ENCODE measurements around the gene ANO8.
A peak's percentile ranks its signal among the peaks of the same experiment; 100 is the strongest.

ANO8 gene

GRCh38 chr19:17347877-17348276 is 13.2 kb upstream of the ANO8 start:
- Histone ChIP-seq H3K27ac (peak overlapping the region in 17 of 21 experiments; percentile 13 to 80 (median 66)), H3K4me3 (no peak overlapping the region)

- H3K4me3 ChIP-seq: no peak overlapping the region
- H3K27ac ChIP-seq: peak overlapping the region in 17 of 21 experiments; percentile 13 to 80 (median 66)
These were observed 12.7 kb upstream of the ANO8 start for GRCh38 chr19:17347361-17347760.

- Histone ChIP-seq H3K4me3 (no peak overlapping the region), H3K27ac (peak overlapping the region in 14 of 21 experiments; percentile 13 to 80 (median 66))
These were observed 11.5 kb upstream of the ANO8 start for GRCh38 chr19:17346109-17346671.

GRCh38 chr19:17341845-17342244 is 7.2 kb upstream of the ANO8 start:
- Histone ChIP-seq H3K27ac (no peak overlapping the region), H3K4me3 (no peak overlapping the region)

GRCh38 chr19:17341386-17341785 is 6.7 kb upstream of the ANO8 start:
- no peak overlapping the region for H3K27ac ChIP-seq

GRCh38 chr19:17340871-17341357 is 6.3 kb upstream of the ANO8 start:
- Histone ChIP-seq H3K27ac (no peak overlapping the region), H3K4me3 (no peak overlapping the region)

More at GRCh38 chr19:17341386-17341785, 6.7 kb upstream of the ANO8 start:
- no peak overlapping the region for H3K4me3 ChIP-seq

- Histone ChIP-seq H3K4me3 (no peak overlapping the region), H3K27ac (no peak overlapping the region)
These were observed 5.7 kb upstream of the ANO8 start for GRCh38 chr19:17340302-17340870.

GRCh38 chr19:17339088-17339741 is 4.6 kb upstream of the ANO8 start:
- H3K27ac ChIP-seq: no peak overlapping the region
- H3K4me3 ChIP-seq: no peak overlapping the region

GRCh38 chr19:17338433-17339078 is 3.9 kb upstream of the ANO8 start:
- Histone ChIP-seq H3K4me3 (peak overlapping the region in 5 of 7 experiments; percentile 55 to 84 (median 78)), H3K27ac (peak overlapping the region in 2 of 21 experiments; percentile 93 to 94)

GRCh38 chr19:17337675-17338432 is 3.2 kb upstream of the ANO8 start:
- Histone ChIP-seq H3K27ac (peak overlapping the region in 20 of 21 experiments; percentile 54 to 98 (median 92)), H3K4me3 (peak overlapping the region; percentile 53 to 84 (median 72))

- peak within 1 kb of the TSS; percentile 53 to 84 (median 72) for H3K4me3 ChIP-seq
- H3K27ac ChIP-seq: peak within 1 kb of the TSS; percentile 56 to 98 (median 93)
These were observed 2.4 kb upstream of the ANO8 start, which contains the start of gene GTPBP3 for GRCh38 chr19:17336872-17337674. Gene GTPBP3, plus strand, starts transcription at chr19:17337553. Its CDS starts 59 bp downstream, at chr19:17337612.

- peak overlapping the region in 12 of 21 experiments; percentile 16 to 94 (median 85) for H3K27ac ChIP-seq
- H3K4me3 ChIP-seq: peak overlapping the region in 1 of 7 experiments; percentile 53
These were observed 920 bp upstream of the ANO8 start for GRCh38 chr19:17335575-17335974.

GRCh38 chr19:17333611-17334413 is 843 bp downstream of the ANO8 start:
- Histone ChIP-seq H3K4me3 (peak overlapping the region; percentile 48 to 92 (median 58)), H3K27ac (peak overlapping the region in 20 of 21 experiments; percentile 44 to 94 (median 81))

- Histone ChIP-seq H3K27ac (peak overlapping the region in 1 of 21 experiments; percentile 73), H3K4me3 (peak overlapping the region in 1 of 7 experiments; percentile 48)
These were observed 1.7 kb downstream of the ANO8 start for GRCh38 chr19:17332677-17333581.

- Histone ChIP-seq H3K27ac (no peak overlapping the region), H3K4me3 (no peak overlapping the region)
These were observed 2.3 kb downstream of the ANO8 start for GRCh38 chr19:17332360-17332676.

- Histone ChIP-seq H3K27ac (no peak overlapping the region), H3K4me3 (no peak overlapping the region)
These were observed 3.6 kb downstream of the ANO8 start for GRCh38 chr19:17331045-17331558.

Measured in skin epidermis (tissue), 12 donors.